Gastroesophageal sphincter (tissue), 3 donors: Measurements from ENCODE around the gene FAM111A.

ENCODE experiments used
- POLR2A ChIP-seq, 2 donors: fragments of 450-650 bp; IDR thresholded peaks; one replicate each; pipeline ENCODE4 v1.6.1; 2017; ENCODE audit warnings: antibody characterized with exemption in 2 of 2, mild to moderate bottlenecking in 2 of 2, moderate library complexity in 1 of 2
- TF ChIP-seq, protein P1 (sequence below), 4 experiments: fragments of 200-600 bp in 2 of 4; fragments of 450-650 bp in 2 of 4; sonication (generic) in 1 of 4; IDR thresholded peaks; one replicate each; pipeline ENCODE4 v1.5.1; 2017 to 2019; ENCODE audit warnings: antibody characterized with exemption in 4 of 4, mild to moderate bottlenecking in 2 of 4, moderate library complexity in 2 of 4

GRCh38 chr11:59173080-59173963, 30.7 kb downstream of the FAM111A start:
- TF ChIP-seq, protein P1, sequence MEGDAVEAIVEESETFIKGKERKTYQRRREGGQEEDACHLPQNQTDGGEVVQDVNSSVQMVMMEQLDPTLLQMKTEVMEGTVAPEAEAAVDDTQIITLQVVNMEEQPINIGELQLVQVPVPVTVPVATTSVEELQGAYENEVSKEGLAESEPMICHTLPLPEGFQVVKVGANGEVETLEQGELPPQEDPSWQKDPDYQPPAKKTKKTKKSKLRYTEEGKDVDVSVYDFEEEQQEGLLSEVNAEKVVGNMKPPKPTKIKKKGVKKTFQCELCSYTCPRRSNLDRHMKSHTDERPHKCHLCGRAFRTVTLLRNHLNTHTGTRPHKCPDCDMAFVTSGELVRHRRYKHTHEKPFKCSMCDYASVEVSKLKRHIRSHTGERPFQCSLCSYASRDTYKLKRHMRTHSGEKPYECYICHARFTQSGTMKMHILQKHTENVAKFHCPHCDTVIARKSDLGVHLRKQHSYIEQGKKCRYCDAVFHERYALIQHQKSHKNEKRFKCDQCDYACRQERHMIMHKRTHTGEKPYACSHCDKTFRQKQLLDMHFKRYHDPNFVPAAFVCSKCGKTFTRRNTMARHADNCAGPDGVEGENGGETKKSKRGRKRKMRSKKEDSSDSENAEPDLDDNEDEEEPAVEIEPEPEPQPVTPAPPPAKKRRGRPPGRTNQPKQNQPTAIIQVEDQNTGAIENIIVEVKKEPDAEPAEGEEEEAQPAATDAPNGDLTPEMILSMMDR (IDR thresholded peaks at IDR 0.05), result no peak
- TF ChIP-seq POLR2A (IDR thresholded peaks at IDR 0.05), result no peak
